H1 (cell line): ENCODE measurements around the gene CREG2. TPM values are rescaled to one million over a fixed set of nuclear protein-coding genes. Genes with fewer than 3 reads are reported as not detected.
A peak's percentile ranks its signal among the peaks of the same experiment; 100 is the strongest.

Source experiments
- CTCF ChIA-PET: fragments of 300-600 bp; sonication (Branson Sonifier 250); formaldehyde crosslinking; loops from one replicate; lab custom pipeline; 2021; ENCODE audit not compliant: partially characterized antibody; lab: Charles Lee
- POLR2A ChIA-PET: fragments of 300-600 bp; sonication (Branson Sonifier 250); formaldehyde crosslinking; loops from one replicate; lab custom pipeline; 2021; ENCODE audit warnings: inconsistent platforms; ENCODE audit not compliant: partially characterized antibody; lab: Charles Lee
- DNase-seq, 2 experiments: peaks; one replicate each; pipeline versions ENCODE4 v3.0.0 to v3.0.0-alpha.2; 2010 to 2022; ENCODE audit warnings: low spot score in 2 of 2, low read depth in 1 of 2, mixed read lengths in 1 of 2
- FAIRE-seq: peaks from 2 replicates; lab custom pipeline; 2011; peaks lifted over from hg19 to GRCh38; lab: Jason Lieb, UNC
- H2AFZ ChIP-seq: 2 replicates; pipeline ENCODE4 v1.8.1; 2012; ENCODE audit warnings: low read length, inconsistent platforms
- H2AK5ac ChIP-seq: 2 replicates; pipeline ENCODE4 v1.6.1; 2013; ENCODE audit warnings: low read depth, low read length
- H2BK120ac ChIP-seq: replicated peaks from 2 replicates; pipeline ENCODE3; 2013; ENCODE audit warnings: low read depth, low read length, inconsistent platforms
- H2BK12ac ChIP-seq: 2 replicates; pipeline ENCODE4 v1.6.1; 2013; ENCODE audit warnings: low read depth, low read length
- H2BK15ac ChIP-seq: 2 replicates; pipeline ENCODE4 v1.6.1; 2013; ENCODE audit warnings: low read length
- H2BK20ac ChIP-seq: 2 replicates; pipeline ENCODE4 v1.6.1; 2013; ENCODE audit warnings: low read length
- H2BK5ac ChIP-seq: 2 replicates; pipeline ENCODE4 v1.6.1; 2013; ENCODE audit warnings: low read depth, low read length
- H3K14ac ChIP-seq: 2 replicates; pipeline ENCODE4 v1.6.1; 2013; ENCODE audit warnings: inconsistent platforms; ENCODE audit not compliant: insufficient read length
- H3K18ac ChIP-seq: 2 replicates; pipeline ENCODE4 v1.6.1; 2013; ENCODE audit warnings: low read length; ENCODE audit errors: extremely low read depth
- H3K23ac ChIP-seq: 2 replicates; pipeline ENCODE4 v1.6.1; 2013; ENCODE audit warnings: inconsistent platforms; ENCODE audit not compliant: insufficient read length
- H3K23me2 ChIP-seq: 2 replicates; pipeline ENCODE4 v1.6.1; 2013; ENCODE audit warnings: low read depth, low read length
- H3K27ac ChIP-seq: 2 replicates; pipeline ENCODE4 v1.6.1; 2011; ENCODE audit warnings: low read depth, low read length, inconsistent platforms
- H3K27me3 ChIP-seq, 4 experiments: replicated peaks in 1 of 4; 1 replicate in 1 of 4; 2 replicates in 3 of 4; pipeline versions ENCODE4 v1.6.1 to v1.8.1; 2011 to 2013; ENCODE audit warnings: low read length in 3 of 4, mild to moderate bottlenecking in 3 of 4, inconsistent platforms in 2 of 4, mixed read lengths in 2 of 4, moderate library complexity in 1 of 4; ENCODE audit not compliant: control insufficient read depth in 3 of 4, insufficient read depth in 3 of 4; ENCODE audit errors: extremely low read depth in 1 of 4
- H3K36me3 ChIP-seq, 4 experiments: 2 replicates each; pipeline versions ENCODE4 v1.6.1 to v1.8.1; 2011 to 2013; ENCODE audit warnings: mild to moderate bottlenecking in 4 of 4, low read length in 3 of 4, moderate library complexity in 2 of 4, control low read depth in 1 of 4, inconsistent platforms in 1 of 4; ENCODE audit not compliant: insufficient read depth in 4 of 4, control insufficient read depth in 2 of 4
- H3K4ac ChIP-seq: replicated peaks from 2 replicates; pipeline ENCODE3; 2013; ENCODE audit warnings: low read length, low read depth, mixed read lengths, inconsistent platforms; ENCODE audit not compliant: insufficient read length
- H3K4me1 ChIP-seq, 4 experiments: replicated peaks in 1 of 4; 1 replicate in 1 of 4; 2 replicates in 3 of 4; pipeline versions ENCODE4 v1.6.1 to v1.8.1; 2011 to 2013; ENCODE audit warnings: low read length in 3 of 4, inconsistent platforms in 2 of 4, mixed read lengths in 1 of 4; ENCODE audit not compliant: insufficient read depth in 4 of 4, control insufficient read depth in 3 of 4
- H3K4me2 ChIP-seq, 2 experiments: 2 replicates each; pipeline versions ENCODE4 v1.6.1 to v1.8.1; 2011 to 2013; ENCODE audit warnings: low read depth in 2 of 2, low read length in 2 of 2, control low read depth in 1 of 2, inconsistent platforms in 1 of 2, mild to moderate bottlenecking in 1 of 2; ENCODE audit not compliant: insufficient read depth in 1 of 2
- H3K4me3 ChIP-seq, 4 experiments: fragments of 200-600, 300-600 bp in 1 of 4; sonication (generic), shearing (Covaris generic), sonication (Bioruptor Twin) in 1 of 4; 2 replicates each; pipeline versions ENCODE4 v1.5.1 to v1.8.1; 2011 to 2016; ENCODE audit warnings: low read length in 4 of 4, low read depth in 3 of 4, control low read depth in 2 of 4, inconsistent platforms in 2 of 4, mild to moderate bottlenecking in 2 of 4, mixed read lengths in 1 of 4, moderate library complexity in 1 of 4; ENCODE audit not compliant: insufficient read depth in 2 of 4; ENCODE audit errors: extremely low read depth in 1 of 4
- H3K56ac ChIP-seq: replicated peaks from 2 replicates; pipeline ENCODE3; 2013; ENCODE audit warnings: low read depth, mild to moderate bottlenecking, mixed read lengths, low read length, inconsistent platforms; ENCODE audit not compliant: insufficient read length
- H3K79me1 ChIP-seq: 2 replicates; pipeline ENCODE4 v1.6.1; 2013; ENCODE audit warnings: low read depth, low read length, control low read depth
- H3K79me2 ChIP-seq, 2 experiments: 2 replicates each; pipeline versions ENCODE4 v1.6.1 to v1.8.1; 2012 to 2013; ENCODE audit warnings: low read length in 2 of 2, mild to moderate bottlenecking in 2 of 2, inconsistent platforms in 1 of 2; ENCODE audit not compliant: insufficient read depth in 2 of 2, control insufficient read depth in 1 of 2
- H3K9ac ChIP-seq, 4 experiments: replicated peaks in 1 of 4; 1 replicate in 1 of 4; 2 replicates in 3 of 4; pipeline versions ENCODE4 v1.6.1 to v1.8.1; 2011 to 2013; ENCODE audit warnings: low read depth in 3 of 4, low read length in 3 of 4, control low read depth in 2 of 4, mild to moderate bottlenecking in 2 of 4, moderate library complexity in 2 of 4, inconsistent platforms in 1 of 4; ENCODE audit errors: extremely low read depth in 1 of 4
- H3K9me3 ChIP-seq, 2 experiments: 2 replicates each; pipeline versions ENCODE4 v1.6.1 to v1.8.1; 2012 to 2013; ENCODE audit warnings: mild to moderate bottlenecking in 2 of 2, moderate library complexity in 2 of 2, control low read depth in 1 of 2, inconsistent platforms in 1 of 2, low read depth in 1 of 2, low read length in 1 of 2, mixed read lengths in 1 of 2; ENCODE audit not compliant: insufficient read depth in 2 of 2
- H4K20me1 ChIP-seq, 2 experiments: replicated peaks in 1 of 2; 2 replicates each; pipeline versions ENCODE3 to v1.8.1; 2011 to 2013; ENCODE audit warnings: inconsistent platforms in 2 of 2, low read length in 2 of 2, mild to moderate bottlenecking in 1 of 2; ENCODE audit not compliant: insufficient read depth in 2 of 2, control insufficient read depth in 1 of 2
- H4K5ac ChIP-seq: 2 replicates; pipeline ENCODE4 v1.6.1; 2013; ENCODE audit warnings: low read length, low read depth, mixed read lengths, inconsistent platforms; ENCODE audit not compliant: insufficient read length
- H4K8ac ChIP-seq: 2 replicates; pipeline ENCODE4 v1.8.0; 2013; ENCODE audit warnings: mild to moderate bottlenecking, moderate library complexity, low read length, inconsistent platforms; ENCODE audit not compliant: insufficient read depth; ENCODE audit errors: extremely low read depth
- H4K91ac ChIP-seq: replicated peaks from 2 replicates; pipeline ENCODE3; 2013; ENCODE audit warnings: low read length, mixed read lengths, inconsistent platforms; ENCODE audit not compliant: insufficient read length
- EZH2 ChIP-seq: fragments of 200-600 bp; sonication (generic); IDR thresholded peaks from 2 replicates; pipeline ENCODE4 v1.7.1; 2012; ENCODE audit warnings: low read depth, mild to moderate bottlenecking, moderate library complexity, low read length, inconsistent platforms; ENCODE audit not compliant: severe bottlenecking
- FOSL1 ChIP-seq: IDR thresholded peaks from 2 replicates; pipeline ENCODE4 v1.6.1; 2011; ENCODE audit warnings: mild to moderate bottlenecking, low read depth, low read length, moderate library complexity; ENCODE audit not compliant: insufficient read depth
- GABPA ChIP-seq: IDR thresholded peaks from 2 replicates; pipeline ENCODE4 v1.6.1; 2011; ENCODE audit warnings: mild to moderate bottlenecking, low read length, moderate library complexity, borderline replicate concordance; ENCODE audit not compliant: insufficient read depth
- KDM1A ChIP-seq: fragments of 200-600, 300-600 bp; sonication (generic); IDR thresholded peaks from 2 replicates; pipeline ENCODE4 v1.7.1; 2016; ENCODE audit warnings: mild to moderate bottlenecking, low read length, borderline replicate concordance
- KDM5A ChIP-seq: fragments of 200-600 bp; IDR thresholded peaks from 2 replicates; pipeline ENCODE4 v1.7.1; 2012; ENCODE audit warnings: mild to moderate bottlenecking, low read length, inconsistent platforms, mixed read lengths
- MAX ChIP-seq: IDR thresholded peaks from 2 replicates; pipeline ENCODE4 v1.6.1; 2012; ENCODE audit warnings: inconsistent platforms
- NRF1 ChIP-seq: IDR thresholded peaks from 2 replicates; pipeline ENCODE4 v1.6.1; 2011; ENCODE audit warnings: mild to moderate bottlenecking, low read depth, low read length, improper control_type of control experiment
- PHF8 ChIP-seq: fragments of 200-600 bp; sonication (generic); conservative IDR thresholded peaks from 2 replicates; pipeline ENCODE4 v1.7.1; 2012; ENCODE audit warnings: low read depth, mild to moderate bottlenecking, inconsistent platforms, low read length, moderate library complexity
- POLR2A ChIP-seq, 2 experiments: IDR thresholded peaks; 1 replicate in 1 of 2; 2 replicates in 1 of 2; pipeline ENCODE4 v1.6.1; 2011; ENCODE audit warnings: low read depth in 2 of 2, low read length in 2 of 2, mild to moderate bottlenecking in 2 of 2; ENCODE audit errors: control extremely low read depth in 1 of 2
- RXRA ChIP-seq: IDR thresholded peaks from 2 replicates; pipeline ENCODE4 v1.6.1; 2011; ENCODE audit warnings: low read depth, mild to moderate bottlenecking, low read length, moderate library complexity; ENCODE audit not compliant: insufficient read depth
- SIN3A ChIP-seq, 2 experiments: IDR thresholded peaks in 1 of 2; conservative IDR thresholded peaks in 1 of 2; 2 replicates each; pipeline ENCODE4 v1.6.1; 2011 to 2012; ENCODE audit warnings: low read length in 2 of 2, improper control_type of control experiment in 1 of 2, low read depth in 1 of 2, mild to moderate bottlenecking in 1 of 2
- SRF ChIP-seq: IDR thresholded peaks from 2 replicates; pipeline ENCODE4 v1.6.1; 2011; ENCODE audit warnings: mild to moderate bottlenecking, low read depth, low read length, moderate library complexity
- WGBS, 2 experiments: shearing (Covaris generic) in 1 of 2; methylation state at CpG; one replicate each; pipeline versions ENCODE4 v1.1.6 to v1.1.7; 2013 to 2015; ENCODE audit warnings: low lambda C conversion rate in 2 of 2, mixed read lengths in 2 of 2, inconsistent platforms in 1 of 2, low coverage in 1 of 2, missing lambda C conversion rate in 1 of 2; ENCODE audit not compliant: insufficient replicate concordance in 2 of 2, insufficient coverage in 1 of 2, insufficient read length in 1 of 2; ENCODE audit errors: extremely low coverage in 1 of 2, missing lambda C conversion rate in 1 of 2; 5-methylcytosine and 5-hydroxymethylcytosine counted together
- polyA plus RNA-seq, 7 experiments: library from polyadenylated mRNA; depleted of rRNA in 3 of 7; stranded (reverse) in 5 of 7; unstranded in 2 of 7; fragments of >200 nt in 5 of 7; fragments of 200-250 nt in 2 of 7; gene quantifications; 1 replicate in 5 of 7; 2 replicates in 1 of 7; 4 replicates in 1 of 7; pipeline versions ENCODE4 v1.2.1 to v1.2.3, GENCODE V29; 2011 to 2013; ENCODE audit warnings: missing spikeins in 2 of 7, mixed read lengths in 2 of 7
- total RNA-seq: library from RNA; stranded (reverse); fragmentation: NEBNext Ultra II Directional; extraction: Animal tissue kit (Norgen Biotek cat#: 25700); gene quantifications from 2 replicates; pipeline ENCODE4 v1.2.1, GENCODE V29; 2021

The CREG2 gene
- total and polyA plus RNA-seq, 2 of the 8 experiments (the other 6 are each of a cell fraction or from before 2014, with no cell fraction given) = 2.0 to 2.2 TPM

GRCh38 chr2:101305492-101306078 lies 81.7 kb downstream of the CREG2 start:
- no peak overlapping the region for H3K27ac ChIP-seq
- TF ChIP-seq RXRA (no peak), FOSL1 (no peak), PHF8 (no peak), KDM1A (no peak), GABPA (no peak), EZH2 (no peak), SIN3A (conservative IDR thresholded peaks at IDR 0.05 in 1 of 2, IDR thresholded peaks at IDR 0.05 in 1 of 2; ENCODE audit: low read depth in 1 of 2, low read length in 2 of 2) (no peak), POLR2A (IDR thresholded peaks at IDR 0.05; ENCODE audit: control extremely low read depth in 1 of 2, low read depth in 2 of 2, low read length in 2 of 2) (no peak), KDM5A (no peak), NRF1 (no peak), MAX (no peak), SRF (no peak)

More at GRCh38 chr2:101305492-101306078, 81.7 kb downstream of the CREG2 start:
- Histone ChIP-seq H3K36me3 (peaks cover 0 to 5% (median 0%) of the 10 kb centered on the region in 4 experiments; a peak in 1 of 8 replicates), H3K23me2 (peaks cover 12% of the 10 kb centered on the region; the same call in 1 of the 2 replicates), H4K91ac (no peak overlapping the region), H4K20me1 (peaks cover 18 to 21% of the 10 kb centered on the region in 2 experiments), H3K4me2 (peak overlapping the region; percentile 12 to 98; a peak in 2 of 4 replicates), H2BK5ac (no peak overlapping the region), H3K4me1 (peaks cover 3 to 14% (median 5%) of the 10 kb centered on the region in 4 experiments), H2AK5ac (no peak overlapping the region), H4K5ac (no peak overlapping the region), H3K14ac (no peak overlapping the region), H3K9me3 (no peaks in the 10 kb centered on the region), H3K79me2 (peaks cover 0 to 73% of the 10 kb centered on the region in 2 experiments; a peak in 2 of 4 replicates), H3K18ac (no peak overlapping the region), H2BK12ac (no peak overlapping the region), H2BK15ac (no peak overlapping the region), H3K4me3 (no peak overlapping the region), H3K4ac (no peak overlapping the region), H3K23ac (no peak overlapping the region), H2BK20ac (no peak overlapping the region), H3K79me1 (peaks cover 6% of the 10 kb centered on the region), H3K27me3 (peaks cover 0 to 9% (median 0%) of the 10 kb centered on the region in 4 experiments; a peak in 3 of 7 replicates), H4K8ac (no peak overlapping the region), H3K9ac (no peak overlapping the region; a peak in 1 of 7 replicates), H2AFZ (no peak overlapping the region), H3K56ac (no peak overlapping the region), H2BK120ac (no peak overlapping the region)
- ChIA-PET CTCF (interaction anchor here (0.6 to 0.7 kb wide), 2 partner anchors 70 to 325 kb away, joined by 3 read pairs; no protein-coding TSS in a partner anchor), POLR2A (no interaction called here)
- WGBS, 2 experiments = 85% methylated on average over 7 of the region's 7 CpGs; no CpG with 5 or more reads in 1 of the 2 experiments
- FAIRE-seq (no peak), DNase-seq (no peak)
